H9 (cell line): ENCODE results near the gene ZFR2. TPM values are rescaled to one million over a fixed set of nuclear protein-coding genes. Genes with fewer than 3 reads are reported as not detected.

ENCODE experiments used
- DNase-seq: peaks from one replicate; pipeline ENCODE4 v3.0.0-alpha.2; 2017
- H2AFZ ChIP-seq: one replicate; pipeline ENCODE4 v1.6.1; 2013; ENCODE audit warnings: mild to moderate bottlenecking, low read length, control low read depth, moderate library complexity
- H2AK5ac ChIP-seq: 2 replicates; pipeline ENCODE4 v1.6.1; 2013; ENCODE audit warnings: low read length, control low read depth, mixed read lengths; ENCODE audit not compliant: insufficient read length
- H2BK120ac ChIP-seq: one replicate; pipeline ENCODE4 v1.6.1; 2013; ENCODE audit warnings: low read depth, mild to moderate bottlenecking, low read length, control low read depth, inconsistent platforms; ENCODE audit not compliant: poor library complexity, severe bottlenecking
- H2BK12ac ChIP-seq: 2 replicates; pipeline ENCODE4 v1.6.1; 2013; ENCODE audit warnings: low read length, control low read depth, mixed read lengths, low read depth; ENCODE audit not compliant: insufficient read length
- H2BK15ac ChIP-seq: 2 replicates; pipeline ENCODE4 v1.6.1; 2013; ENCODE audit warnings: low read depth, low read length, control low read depth
- H2BK20ac ChIP-seq: one replicate; pipeline ENCODE4 v1.6.1; 2013; ENCODE audit warnings: low read depth, mild to moderate bottlenecking, low read length, control low read depth, inconsistent platforms; ENCODE audit not compliant: poor library complexity, severe bottlenecking
- H2BK5ac ChIP-seq: 2 replicates; pipeline ENCODE4 v1.6.1; 2013; ENCODE audit warnings: low read length, control low read depth, mixed read lengths; ENCODE audit not compliant: insufficient read length
- H3K14ac ChIP-seq: 2 replicates; pipeline ENCODE4 v1.6.1; 2013; ENCODE audit warnings: low read length, control low read depth; ENCODE audit not compliant: insufficient read depth
- H3K18ac ChIP-seq: 2 replicates; pipeline ENCODE4 v1.6.1; 2013; ENCODE audit warnings: low read depth, mild to moderate bottlenecking, mixed read lengths, low read length, control low read depth; ENCODE audit not compliant: insufficient read length
- H3K23ac ChIP-seq: 2 replicates; pipeline ENCODE4 v1.6.1; 2013; ENCODE audit warnings: low read length, control low read depth, mixed read lengths, low read depth; ENCODE audit not compliant: insufficient read length
- H3K23me2 ChIP-seq: 2 replicates; pipeline ENCODE4 v1.6.1; 2013; ENCODE audit warnings: low read depth, mild to moderate bottlenecking, mixed read lengths, low read length, control low read depth; ENCODE audit not compliant: insufficient read length, poor library complexity, severe bottlenecking
- H3K27ac ChIP-seq: 2 replicates; pipeline ENCODE4 v1.5.1; 2013; ENCODE audit warnings: low read length, control low read depth, mixed read lengths, low read depth; ENCODE audit not compliant: insufficient read length
- H3K27me3 ChIP-seq: 2 replicates; pipeline ENCODE4 v1.6.1; 2013; ENCODE audit warnings: low read length, control low read depth, inconsistent platforms; ENCODE audit not compliant: insufficient read depth
- H3K4ac ChIP-seq: 2 replicates; pipeline ENCODE4 v1.6.1; 2013; ENCODE audit warnings: low read depth, mild to moderate bottlenecking, control low read depth, inconsistent platforms, low read length, moderate library complexity
- H3K4me1 ChIP-seq: 2 replicates; pipeline ENCODE4 v1.6.1; 2013; ENCODE audit warnings: low read length, control low read depth, inconsistent platforms; ENCODE audit not compliant: insufficient read depth
- H3K4me2 ChIP-seq: 2 replicates; pipeline ENCODE4 v1.6.1; 2013; ENCODE audit warnings: low read length, control low read depth, mixed read lengths; ENCODE audit not compliant: insufficient read length, insufficient read depth
- H3K56ac ChIP-seq: 2 replicates; pipeline ENCODE4 v1.6.1; 2013; ENCODE audit warnings: low read depth, mild to moderate bottlenecking, mixed read lengths, low read length, control low read depth; ENCODE audit not compliant: insufficient read length
- H3K79me1 ChIP-seq: 2 replicates; pipeline ENCODE4 v1.6.1; 2013; ENCODE audit warnings: low read depth, mild to moderate bottlenecking, moderate library complexity, low read length, control low read depth, inconsistent platforms; ENCODE audit not compliant: insufficient read depth, poor library complexity, severe bottlenecking
- H3K79me2 ChIP-seq: 2 replicates; pipeline ENCODE4 v1.6.1; 2013; ENCODE audit warnings: low read length, control low read depth, inconsistent platforms; ENCODE audit not compliant: insufficient read depth
- H3K9ac ChIP-seq: 2 replicates; pipeline ENCODE4 v1.6.1; 2013; ENCODE audit warnings: low read length, control low read depth, mixed read lengths; ENCODE audit not compliant: insufficient read length; ENCODE audit errors: extremely low read depth
- H3K9me3 ChIP-seq: one replicate; pipeline ENCODE4 v1.6.1; 2013; ENCODE audit warnings: low read depth, low read length, inconsistent platforms; ENCODE audit not compliant: control insufficient read depth
- H3T11ph ChIP-seq: one replicate; pipeline ENCODE4 v1.6.1; 2013; ENCODE audit warnings: mild to moderate bottlenecking, low read length, control low read depth, inconsistent platforms
- H4K20me1 ChIP-seq: one replicate; pipeline ENCODE4 v1.6.1; 2013; ENCODE audit not compliant: control insufficient read depth, insufficient read length, insufficient read depth
- H4K5ac ChIP-seq: 2 replicates; pipeline ENCODE4 v1.6.1; 2013; ENCODE audit warnings: low read depth, mild to moderate bottlenecking, mixed read lengths, low read length, control low read depth; ENCODE audit not compliant: insufficient read length
- H4K8ac ChIP-seq: replicated peaks from 2 replicates; pipeline ENCODE4 v1.6.1; 2013; ENCODE audit warnings: low read length, control low read depth, mixed read lengths, low read depth; ENCODE audit not compliant: insufficient read length
- H4K91ac ChIP-seq: 2 replicates; pipeline ENCODE4 v1.6.1; 2013; ENCODE audit warnings: low read depth, mild to moderate bottlenecking, moderate library complexity, mixed read lengths, low read length, control low read depth; ENCODE audit not compliant: insufficient read length
- H3K27ac Mint-ChIP-seq, 3 experiments: 2 replicates in 2 of 3; 3 replicates in 1 of 3; pipeline ENCODE4 v1.8.0; 2020 to 2021; ENCODE audit warnings: mixed read lengths in 3 of 3, mild to moderate bottlenecking in 1 of 3, moderate library complexity in 1 of 3
- H3K27me3 Mint-ChIP-seq: 2 replicates; pipeline ENCODE4 v1.8.0; 2021; ENCODE audit warnings: low read depth, mild to moderate bottlenecking, moderate library complexity, mixed read lengths
- H3K36me3 Mint-ChIP-seq, 3 experiments: 2 replicates in 2 of 3; 3 replicates in 1 of 3; pipeline ENCODE4 v1.8.0; 2020 to 2021; ENCODE audit warnings: low read depth in 3 of 3, mixed read lengths in 3 of 3; ENCODE audit not compliant: insufficient read depth in 1 of 3
- H3K4me1 Mint-ChIP-seq, 2 experiments: 2 replicates each; pipeline ENCODE4 v1.8.0; 2020; ENCODE audit warnings: mixed read lengths in 2 of 2
- H3K4me3 Mint-ChIP-seq, 2 experiments: 2 replicates in 1 of 2; 3 replicates in 1 of 2; pipeline ENCODE4 v1.8.0; 2020 to 2021; ENCODE audit warnings: mild to moderate bottlenecking in 2 of 2, mixed read lengths in 2 of 2, moderate library complexity in 1 of 2
- H3K9me3 Mint-ChIP-seq, 2 experiments: 2 replicates in 1 of 2; 3 replicates in 1 of 2; pipeline ENCODE4 v1.8.0; 2020; ENCODE audit warnings: mild to moderate bottlenecking in 2 of 2, mixed read lengths in 2 of 2, moderate library complexity in 1 of 2
- WGBS: extraction: QIAGEN DNeasy Blood & Tissue Kit; methylation state at CpG from one replicate; pipeline ENCODE4 v1.1.7; 2013; ENCODE audit warnings: missing lambda C conversion rate, low lambda C conversion rate, mixed read lengths; ENCODE audit not compliant: insufficient read length; ENCODE audit errors: extremely low coverage; 5-methylcytosine and 5-hydroxymethylcytosine counted together
- total RNA-seq: library from RNA; stranded (reverse); gene quantifications from 2 replicates; pipeline ENCODE4 v1.2.1, GENCODE V29; 2021
- TF ChIP-seq, protein P1 (sequence below): fragments of 200-600 bp; sonication (generic); conservative IDR thresholded peaks from 3 replicates; pipeline ENCODE4 v1.8.0; 2021; ENCODE audit warnings: antibody characterized with exemption, mild to moderate bottlenecking

Gene ZFR2
- total RNA-seq, 1 experiment from 2014 or later = 18.3 TPM

DNA sequence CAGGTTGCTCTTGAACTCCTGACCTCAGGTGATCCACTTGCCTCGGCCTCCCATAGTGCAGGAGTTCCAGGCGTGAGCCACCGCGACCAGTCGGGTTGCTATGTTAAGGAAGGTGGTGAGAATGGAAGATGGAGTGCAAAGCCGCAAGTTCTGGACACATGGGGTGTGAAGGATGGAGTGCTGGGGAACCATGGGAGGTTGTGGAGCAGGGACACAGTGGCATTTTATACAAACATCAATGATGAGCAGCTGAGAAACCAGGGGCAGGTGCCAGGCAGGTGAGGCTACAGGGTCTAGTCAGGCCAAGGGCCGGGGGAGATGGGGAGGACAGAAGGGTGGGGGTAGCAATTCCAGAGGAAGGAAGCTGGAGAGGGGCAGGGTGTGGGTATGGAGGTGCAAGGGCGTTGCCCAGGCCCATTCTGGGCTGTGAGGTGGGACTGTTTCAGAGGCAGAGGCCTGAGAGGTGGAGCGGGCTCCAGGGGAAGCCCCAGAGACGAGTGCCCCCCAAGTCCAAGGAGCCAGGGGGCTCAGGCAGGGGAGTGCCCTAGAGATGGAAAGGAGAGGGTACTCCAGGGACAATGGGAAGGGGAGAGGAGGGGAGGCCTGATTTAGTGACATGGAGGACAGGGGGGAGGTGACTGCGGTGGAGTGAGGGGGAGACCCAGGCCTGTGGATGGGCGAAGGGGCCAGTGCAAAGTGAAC is 94.9 kb downstream of the ZFR2 start:
- no CpG with 5 or more reads among the region's 12 CpGs for WGBS
- no peak overlapping the region for H3K4me2 ChIP-seq
- H3K23ac ChIP-seq = no peak overlapping the region
- H2BK15ac ChIP-seq = no peak overlapping the region
- no peak overlapping the region for H3K18ac ChIP-seq
- no peak overlapping the region for H3K9ac ChIP-seq
- no peak overlapping the region for H3K27ac ChIP-seq
- H3K56ac ChIP-seq = no peak overlapping the region
- H3K27ac Mint-ChIP-seq = peak overlapping the region in 1 of 3 experiments; percentile 82; a peak in 1 of 7 replicates
- H2BK12ac ChIP-seq = no peak overlapping the region
- no peak overlapping the region; a peak in 1 of 5 replicates for H3K4me3 Mint-ChIP-seq
- H3K4ac ChIP-seq = no peak overlapping the region
- no peaks in the 10 kb centered on the region for H4K20me1 ChIP-seq
- no peaks in the 10 kb centered on the region for H3K23me2 ChIP-seq
- H2BK20ac ChIP-seq = no peak overlapping the region
- H3K9me3 ChIP-seq = no peaks in the 10 kb centered on the region
- H3K4me1 Mint-ChIP-seq = peaks cover 7 to 18% of the 10 kb centered on the region in 2 experiments
- peaks cover under 1 to 2% (median under 1%) of the 10 kb centered on the region in 3 experiments; a peak in 5 of 7 replicates for H3K36me3 Mint-ChIP-seq
- H2BK5ac ChIP-seq = no peak overlapping the region
- no peaks in the 10 kb centered on the region for H3K4me1 ChIP-seq
- TF ChIP-seq, protein P1, sequence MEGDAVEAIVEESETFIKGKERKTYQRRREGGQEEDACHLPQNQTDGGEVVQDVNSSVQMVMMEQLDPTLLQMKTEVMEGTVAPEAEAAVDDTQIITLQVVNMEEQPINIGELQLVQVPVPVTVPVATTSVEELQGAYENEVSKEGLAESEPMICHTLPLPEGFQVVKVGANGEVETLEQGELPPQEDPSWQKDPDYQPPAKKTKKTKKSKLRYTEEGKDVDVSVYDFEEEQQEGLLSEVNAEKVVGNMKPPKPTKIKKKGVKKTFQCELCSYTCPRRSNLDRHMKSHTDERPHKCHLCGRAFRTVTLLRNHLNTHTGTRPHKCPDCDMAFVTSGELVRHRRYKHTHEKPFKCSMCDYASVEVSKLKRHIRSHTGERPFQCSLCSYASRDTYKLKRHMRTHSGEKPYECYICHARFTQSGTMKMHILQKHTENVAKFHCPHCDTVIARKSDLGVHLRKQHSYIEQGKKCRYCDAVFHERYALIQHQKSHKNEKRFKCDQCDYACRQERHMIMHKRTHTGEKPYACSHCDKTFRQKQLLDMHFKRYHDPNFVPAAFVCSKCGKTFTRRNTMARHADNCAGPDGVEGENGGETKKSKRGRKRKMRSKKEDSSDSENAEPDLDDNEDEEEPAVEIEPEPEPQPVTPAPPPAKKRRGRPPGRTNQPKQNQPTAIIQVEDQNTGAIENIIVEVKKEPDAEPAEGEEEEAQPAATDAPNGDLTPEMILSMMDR = no peak
- H3K14ac ChIP-seq = no peak overlapping the region
- no peak overlapping the region for H2BK120ac ChIP-seq
- no peaks in the 10 kb centered on the region for H3K79me2 ChIP-seq
- H3K27me3 ChIP-seq = no peaks in the 10 kb centered on the region
- no peak overlapping the region for H2AK5ac ChIP-seq
- H4K91ac ChIP-seq = no peak overlapping the region
- H2AFZ ChIP-seq = no peak overlapping the region
- DNase-seq = peak; percentile 15
- H4K8ac ChIP-seq = no peak overlapping the region
- H3K79me1 ChIP-seq = no peaks in the 10 kb centered on the region
- H4K5ac ChIP-seq = no peak overlapping the region
- H3T11ph ChIP-seq = no peak overlapping the region
- H3K9me3 Mint-ChIP-seq = no peaks in the 10 kb centered on the region
- no peaks in the 10 kb centered on the region for H3K27me3 Mint-ChIP-seq
